ENCODE results near the gene FLOT1. TPM values are rescaled to one million over a fixed set of nuclear protein-coding genes. Genes with fewer than 3 reads are reported as not detected.

The FLOT1 gene
- total RNA-seq, 2 donors from 2014 or later: 157 to 167 TPM

DNA sequence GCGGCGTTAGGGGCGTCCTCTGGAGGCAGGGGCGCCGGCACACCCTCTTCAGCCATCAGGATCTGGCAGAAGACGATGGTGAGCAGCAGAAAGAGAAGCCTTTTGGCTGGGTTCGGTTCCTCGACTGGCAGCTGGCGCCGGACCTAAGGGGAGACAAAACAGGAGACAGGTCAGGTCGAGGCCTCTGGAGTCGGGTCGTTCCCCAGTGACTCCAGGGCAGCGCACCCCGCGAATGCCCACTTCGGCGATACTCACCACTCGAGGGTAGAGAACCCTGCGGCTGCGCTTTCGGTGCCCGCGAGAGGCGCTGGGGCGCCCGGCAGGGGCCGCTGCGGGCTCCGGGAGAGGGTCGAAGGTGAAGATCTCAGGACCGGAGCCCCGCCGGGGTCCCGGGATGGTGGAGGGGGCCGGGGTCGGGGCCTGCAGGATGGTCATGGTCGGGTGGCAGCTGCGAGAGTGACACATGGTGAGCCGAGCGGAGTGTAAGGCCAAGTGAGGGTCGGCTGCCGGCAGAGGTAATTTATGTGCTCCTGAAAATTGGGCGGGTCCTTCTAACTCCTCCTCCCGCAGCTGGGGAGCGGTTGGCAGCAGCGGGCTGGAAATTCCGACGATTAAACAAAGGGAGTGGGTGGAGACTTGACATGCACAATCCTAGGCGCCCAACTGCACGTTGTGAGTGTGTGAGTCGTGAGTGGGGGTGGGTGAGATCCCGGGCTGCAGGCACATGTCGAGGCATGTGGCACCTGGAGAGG lies 1.7 kb upstream of the FLOT1 start, which contains the start of gene IER3:
IER3 (minus strand) TSS at position 494 of the 752 bp plus-strand sequence; CDS start at position 465, 29 bp downstream.
- DNase-seq (ENCODE audit: low spot score): peak; percentile 95
- TF ChIP-seq, protein P1, sequence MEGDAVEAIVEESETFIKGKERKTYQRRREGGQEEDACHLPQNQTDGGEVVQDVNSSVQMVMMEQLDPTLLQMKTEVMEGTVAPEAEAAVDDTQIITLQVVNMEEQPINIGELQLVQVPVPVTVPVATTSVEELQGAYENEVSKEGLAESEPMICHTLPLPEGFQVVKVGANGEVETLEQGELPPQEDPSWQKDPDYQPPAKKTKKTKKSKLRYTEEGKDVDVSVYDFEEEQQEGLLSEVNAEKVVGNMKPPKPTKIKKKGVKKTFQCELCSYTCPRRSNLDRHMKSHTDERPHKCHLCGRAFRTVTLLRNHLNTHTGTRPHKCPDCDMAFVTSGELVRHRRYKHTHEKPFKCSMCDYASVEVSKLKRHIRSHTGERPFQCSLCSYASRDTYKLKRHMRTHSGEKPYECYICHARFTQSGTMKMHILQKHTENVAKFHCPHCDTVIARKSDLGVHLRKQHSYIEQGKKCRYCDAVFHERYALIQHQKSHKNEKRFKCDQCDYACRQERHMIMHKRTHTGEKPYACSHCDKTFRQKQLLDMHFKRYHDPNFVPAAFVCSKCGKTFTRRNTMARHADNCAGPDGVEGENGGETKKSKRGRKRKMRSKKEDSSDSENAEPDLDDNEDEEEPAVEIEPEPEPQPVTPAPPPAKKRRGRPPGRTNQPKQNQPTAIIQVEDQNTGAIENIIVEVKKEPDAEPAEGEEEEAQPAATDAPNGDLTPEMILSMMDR (IDR thresholded peaks at IDR 0.05): peak; percentile 44 to 77
- Histone ChIP-seq H3K27me3 (no peaks in the 10 kb centered on the region), H3K4me1 (peaks cover 0 to 53% of the 10 kb centered on the region in 2 donors), H3K4me3 (peak within 1 kb of the TSS; percentile 79 to 90), H3K36me3 (peaks cover 21% of the 10 kb centered on the region), H3K9me3 (no peaks in the 10 kb centered on the region), H3K27ac (peak within 1 kb of the TSS; percentile 94 to 95)

DNA sequence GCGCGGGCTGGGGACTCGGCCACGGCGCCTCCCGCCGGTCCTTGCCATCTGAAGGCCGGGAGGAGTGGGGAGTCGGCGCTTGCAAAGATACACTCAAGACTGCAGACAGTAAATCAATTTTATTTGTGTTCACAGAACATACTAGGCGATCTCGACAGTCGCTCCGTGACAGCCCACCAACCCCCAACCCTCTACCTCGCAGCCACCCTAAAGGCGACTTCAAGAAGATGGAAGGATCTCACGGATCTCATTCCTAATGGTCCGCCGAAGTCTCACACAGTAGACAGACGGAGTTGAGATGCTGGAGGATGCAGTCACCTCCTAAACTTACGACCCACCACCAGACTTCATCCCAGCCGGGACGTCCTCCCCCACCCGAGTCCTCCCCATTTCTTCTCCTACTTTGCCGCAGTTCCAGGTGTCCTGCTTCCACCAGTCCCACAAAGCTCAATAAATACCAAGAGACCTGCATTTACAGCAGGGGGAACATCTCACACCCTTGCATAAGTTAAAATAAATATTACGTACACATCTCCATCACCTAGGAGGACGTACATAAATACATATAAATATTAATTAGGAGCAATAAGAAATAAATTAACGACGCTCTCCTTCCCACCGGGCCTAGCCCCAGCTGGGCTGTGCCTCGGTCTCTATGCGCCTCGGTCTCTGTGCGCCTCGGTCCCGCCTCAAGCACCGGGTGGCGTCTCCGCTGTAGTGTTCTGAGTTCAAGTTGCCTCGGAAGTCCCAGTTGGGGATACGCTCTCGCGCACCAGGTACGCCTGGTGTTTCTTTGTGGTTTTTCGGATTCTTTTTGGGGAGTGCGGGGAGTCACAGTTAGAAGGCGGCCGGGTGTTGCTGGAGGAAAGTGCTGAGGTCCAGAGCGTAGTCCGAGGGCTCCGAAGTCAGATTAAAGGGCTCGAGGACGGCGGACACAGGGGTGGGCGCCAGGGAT lies 889 bp upstream of the FLOT1 start:
- peaks cover 0 to 53% of the 10 kb centered on the region in 2 donors for H3K4me1 ChIP-seq
- peaks cover 29% of the 10 kb centered on the region for H3K36me3 ChIP-seq
- peak overlapping the region; percentile 79 to 90 for H3K4me3 ChIP-seq
- TF ChIP-seq, protein P1 (IDR thresholded peaks at IDR 0.05): no peak
- H3K9me3 ChIP-seq: no peaks in the 10 kb centered on the region
- DNase-seq (ENCODE audit: low spot score): no peak
- peak overlapping the region; percentile 94 to 95 for H3K27ac ChIP-seq
- no peaks in the 10 kb centered on the region for H3K27me3 ChIP-seq

DNA sequence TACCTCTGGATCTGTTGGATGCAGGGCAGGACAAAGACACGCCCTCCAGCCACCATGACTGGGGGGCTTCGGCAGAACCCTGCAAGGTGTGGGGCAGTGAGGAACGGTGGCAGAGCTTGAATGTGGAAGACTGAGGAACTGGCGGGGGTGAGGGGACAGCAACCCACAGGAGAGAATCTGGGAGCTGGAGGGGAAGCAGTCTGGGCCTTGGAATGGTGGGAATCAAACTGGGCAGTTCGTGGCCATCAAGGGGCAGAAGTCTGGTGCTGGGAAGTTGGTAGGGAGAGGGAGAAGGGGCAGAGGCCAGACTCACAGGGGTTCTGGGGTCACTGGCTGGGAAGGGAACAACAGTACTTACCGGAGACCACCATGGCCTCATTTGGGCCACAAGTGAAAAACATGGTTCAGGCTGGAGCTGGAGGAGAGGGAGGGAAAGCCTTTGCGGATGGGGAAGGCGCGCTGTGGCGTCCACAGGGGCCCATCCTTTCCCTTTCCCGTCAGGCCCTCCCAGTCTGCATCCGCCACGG lies 635 bp downstream of the FLOT1 start:
- TF ChIP-seq, protein P1 (IDR thresholded peaks at IDR 0.05): no peak
- Histone ChIP-seq H3K4me3 (peak overlapping the region; percentile 79 to 90), H3K9me3 (no peaks in the 10 kb centered on the region), H3K27me3 (no peaks in the 10 kb centered on the region), H3K27ac (peak overlapping the region; percentile 94 to 95), H3K4me1 (peaks cover 0 to 55% of the 10 kb centered on the region in 2 donors), H3K36me3 (peaks cover 44% of the 10 kb centered on the region)
- DNase-seq (ENCODE audit: low spot score): no peak

DNA sequence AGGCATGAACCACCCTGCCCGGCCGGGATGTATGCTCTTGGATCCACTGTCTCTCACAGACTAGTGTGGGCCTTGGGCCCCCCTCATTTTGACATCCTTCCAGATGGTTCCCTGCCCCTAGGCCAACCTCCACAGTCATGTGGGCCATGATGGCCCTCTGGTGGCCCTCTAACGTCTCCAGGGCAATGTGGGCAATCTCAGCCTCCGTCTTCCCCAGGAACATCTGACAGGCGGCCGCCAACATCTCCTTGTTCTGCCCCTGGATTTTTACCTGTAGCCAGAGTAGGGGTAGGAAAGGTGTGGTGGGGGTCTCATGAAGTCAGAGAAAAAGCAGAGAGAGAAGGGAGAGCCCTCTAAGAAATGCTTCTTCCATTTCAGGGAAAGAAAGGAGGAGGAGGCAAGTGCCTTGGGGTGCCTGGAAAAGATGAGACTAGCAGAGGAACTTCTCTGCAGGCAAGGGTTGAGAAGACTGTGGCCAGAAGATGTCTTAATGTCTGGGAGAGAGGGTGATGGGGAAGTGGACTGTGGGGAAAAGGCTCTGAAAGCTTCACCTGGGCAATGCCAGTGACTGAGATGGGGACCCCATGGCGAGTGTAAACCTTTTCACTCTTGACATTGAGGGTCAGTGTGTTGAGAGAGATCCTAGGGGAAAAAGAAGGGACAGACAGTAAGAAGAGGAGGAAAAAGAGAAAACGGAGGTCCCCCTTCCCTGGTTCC lies 1.3 kb downstream of the FLOT1 start:
- TF ChIP-seq, protein P1 (IDR thresholded peaks at IDR 0.05): no peak
- H3K27ac ChIP-seq: peak overlapping the region; percentile 94 to 95
- H3K9me3 ChIP-seq: no peaks in the 10 kb centered on the region
- H3K4me1 ChIP-seq: peaks cover 0 to 56% of the 10 kb centered on the region in 2 donors
- H3K4me3 ChIP-seq: peak overlapping the region; percentile 79 to 90
- no peaks in the 10 kb centered on the region for H3K27me3 ChIP-seq
- H3K36me3 ChIP-seq: peaks cover 50% of the 10 kb centered on the region
- no peak for DNase-seq (ENCODE audit: low spot score)

DNA sequence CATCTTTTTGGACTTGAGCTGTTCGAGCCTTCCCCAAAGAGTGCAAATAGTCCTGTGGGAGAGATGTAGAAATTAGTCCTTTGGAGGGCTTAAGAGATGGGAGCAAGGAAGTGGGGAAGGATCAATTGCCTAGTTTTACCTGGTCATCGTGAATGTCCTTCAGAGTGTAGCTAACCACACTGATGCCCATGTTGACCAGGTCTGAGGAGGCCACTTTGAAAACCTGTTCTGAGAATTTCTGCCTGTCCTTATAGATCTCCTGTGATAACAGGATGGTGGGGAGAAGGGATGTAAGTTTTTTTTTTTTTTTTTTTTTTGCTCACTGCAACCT lies 2.0 kb downstream of the FLOT1 start:
- peaks cover 58% of the 10 kb centered on the region for H3K36me3 ChIP-seq
- H3K4me3 ChIP-seq: no peak overlapping the region
- H3K4me1 ChIP-seq: peaks cover 0 to 56% of the 10 kb centered on the region in 2 donors
- H3K27me3 ChIP-seq: no peaks in the 10 kb centered on the region
- H3K27ac ChIP-seq: peak overlapping the region; percentile 15 to 94
- TF ChIP-seq, protein P1 (IDR thresholded peaks at IDR 0.05): no peak
- H3K9me3 ChIP-seq: no peaks in the 10 kb centered on the region
- DNase-seq (ENCODE audit: low spot score): no peak

Data from right atrium auricular region (tissue), 2 donors.